ENCODE results near the gene OTOG.

- TF ChIP-seq CTCF (IDR thresholded peaks at IDR 0.05) (no peak), POLR2A (IDR thresholded peaks at IDR 0.05) (no peak)
Measured at GRCh38 chr11:17533341-17533740, 13.7 kb upstream of the OTOG start.
